K562 (cell line): Measurements from ENCODE around the gene EMD. TPM values are rescaled to one million over a fixed set of nuclear protein-coding genes. Genes with fewer than 3 reads are reported as not detected.

Source experiments
- ATAC-seq: fragments of 200-7000 bp; cut with Tn5 transposase; 3 replicates; pipeline ENCODE4 v1.9.1; 2020; ENCODE audit warnings: moderate library complexity
- BruUV-seq: library from RNA; stranded (reverse); fragments of 400-500 nt; replicated peaks from 2 replicates; lab custom pipeline; 2021; lab: Mats Ljungman, UMichigan
- CTCF ChIA-PET: fragments of 300-600 bp; formaldehyde crosslinking; extraction: SDS; loops from one replicate; lab custom pipeline; 2021; ENCODE audit warnings: low intra/inter-chr PET ratio; lab: Yijun Ruan, JAX
- POLR2A ChIA-PET: fragments of 300-600, 350-650 bp; sonication (Branson Sonifier 250); formaldehyde crosslinking; extraction: SDS; loops from one replicate; lab custom pipeline; 2021; ENCODE audit warnings: antibody characterized with exemption, inconsistent platforms; lab: Yijun Ruan, JAX
- DNase-seq, 4 experiments: peaks; one replicate each; pipeline versions ENCODE4 v3.0.0 to v3.0.0-alpha.2; 2011 to 2018; ENCODE audit warnings: low spot score in 3 of 4, mixed read lengths in 3 of 4; ENCODE audit errors: extremely low read depth in 1 of 4
- FAIRE-seq: peaks from 2 replicates; lab custom pipeline; 2011; peaks lifted over from hg19 to GRCh38; lab: Jason Lieb, UNC
- H2AFZ ChIP-seq: 2 replicates; pipeline ENCODE4 v1.6.0; 2011; ENCODE audit warnings: low read depth, low read length, control low read depth, inconsistent platforms
- H3K27ac ChIP-seq: fragments of 200-600 bp; 3 replicates; pipeline ENCODE4 v1.8.0; 2011; ENCODE audit warnings: low read depth, mild to moderate bottlenecking, control low read depth, inconsistent platforms, low read length, moderate library complexity, mixed read lengths; ENCODE audit errors: extremely low read depth
- H3K27me3 ChIP-seq, 2 experiments: fragments of 300-600 bp in 1 of 2; 2 replicates in 1 of 2; 3 replicates in 1 of 2; pipeline versions ENCODE4 v1.6.0 to v1.8.0; 2011; ENCODE audit warnings: inconsistent platforms in 2 of 2, low read length in 2 of 2, mild to moderate bottlenecking in 1 of 2, mixed read lengths in 1 of 2, moderate library complexity in 1 of 2; ENCODE audit not compliant: control insufficient read depth in 2 of 2, insufficient read depth in 2 of 2
- H3K36me3 ChIP-seq: fragments of 300-600 bp; 3 replicates; pipeline ENCODE4 v1.8.0; 2011; ENCODE audit warnings: mild to moderate bottlenecking, low read length, inconsistent platforms; ENCODE audit not compliant: control insufficient read depth, insufficient read depth
- H3K4me1 ChIP-seq, 2 experiments: fragments of 200-600 bp in 1 of 2; replicated peaks in 1 of 2; 2 replicates in 1 of 2; 3 replicates in 1 of 2; pipeline versions ENCODE4 v1.5.1 to v1.8.0; 2011; ENCODE audit warnings: inconsistent platforms in 2 of 2, low read length in 2 of 2, mild to moderate bottlenecking in 1 of 2, mixed read lengths in 1 of 2, moderate library complexity in 1 of 2; ENCODE audit not compliant: control insufficient read depth in 2 of 2, insufficient read depth in 2 of 2
- H3K4me2 ChIP-seq: 2 replicates; pipeline ENCODE4 v1.6.1; 2011; ENCODE audit warnings: low read length, control low read depth, inconsistent platforms, mixed read lengths; ENCODE audit not compliant: insufficient read depth
- H3K4me3 ChIP-seq: fragments of 200-600 bp; sonication (generic), shearing (Covaris generic); 2 replicates; pipeline ENCODE4 v1.5.1; 2016; ENCODE audit warnings: control low read depth, inconsistent platforms
- H3K79me2 ChIP-seq: fragments of 200-600 bp; 3 replicates; pipeline ENCODE4 v1.8.0; 2011; ENCODE audit warnings: low read length, inconsistent platforms; ENCODE audit not compliant: control insufficient read depth, insufficient read depth
- H3K9ac ChIP-seq, 2 experiments: 2 replicates each; pipeline versions ENCODE4 v1.6.0 to v1.6.1; 2011; ENCODE audit warnings: low read depth in 2 of 2, low read length in 2 of 2, control low read depth in 1 of 2, inconsistent platforms in 1 of 2, mild to moderate bottlenecking in 1 of 2, mixed read lengths in 1 of 2; ENCODE audit not compliant: insufficient read depth in 1 of 2
- H3K9me1 ChIP-seq: one replicate; pipeline ENCODE4 v1.6.0; 2011; ENCODE audit warnings: inconsistent platforms, mild to moderate bottlenecking, low read length, moderate library complexity; ENCODE audit not compliant: control insufficient read depth, insufficient read depth
- H3K9me3 ChIP-seq: replicated peaks from 2 replicates; pipeline ENCODE4 v1.5.1; 2011; ENCODE audit warnings: low read depth, low read length, inconsistent platforms; ENCODE audit not compliant: control insufficient read depth, insufficient read depth
- H4K20me1 ChIP-seq: replicated peaks from 2 replicates; pipeline ENCODE4 v1.6.1; 2011; ENCODE audit warnings: low read length, inconsistent platforms, mixed read lengths; ENCODE audit not compliant: control insufficient read depth, insufficient read depth
- AFF1 ChIP-seq, 2 experiments: fragments of 450-650 bp; IDR thresholded peaks; 2 replicates each; pipeline ENCODE4 v1.6.1; 2018; ENCODE audit warnings: mild to moderate bottlenecking in 2 of 2, low read depth in 1 of 2; ENCODE audit not compliant: partially characterized antibody in 2 of 2
- ASH1L ChIP-seq: fragments of 450-650 bp; IDR thresholded peaks from 2 replicates; pipeline ENCODE4 v1.6.1; 2018; ENCODE audit warnings: borderline replicate concordance, mild to moderate bottlenecking, low read depth; ENCODE audit not compliant: partially characterized antibody
- COPS2 ChIP-seq: fragments of 450-650 bp; conservative IDR thresholded peaks from 2 replicates; pipeline ENCODE4 v1.6.1; 2016; ENCODE audit warnings: mild to moderate bottlenecking, moderate library complexity
- DEAF1 ChIP-seq: fragments of 450-650 bp; formaldehyde crosslinking; IDR thresholded peaks from 2 replicates; pipeline ENCODE4 v1.4.0; 2020; ENCODE audit warnings: mild to moderate bottlenecking, moderate library complexity
- HDAC2 ChIP-seq: fragments of 450-650 bp; IDR thresholded peaks from 2 replicates; pipeline ENCODE4 v1.6.1; 2016; ENCODE audit warnings: mild to moderate bottlenecking
- HMGN3 ChIP-seq: IDR thresholded peaks from 2 replicates; pipeline ENCODE4 v1.6.1; 2011; ENCODE audit warnings: borderline replicate concordance, low read depth, mild to moderate bottlenecking, mixed read lengths, low read length; ENCODE audit not compliant: insufficient read length; ENCODE audit errors: extremely low read depth
- MEF2A ChIP-seq: IDR thresholded peaks from 2 replicates; pipeline ENCODE4 v1.6.1; 2011; ENCODE audit warnings: low read depth, mild to moderate bottlenecking, low read length, moderate library complexity; ENCODE audit not compliant: control insufficient read depth
- MXD1 ChIP-seq: fragments of 250-450 bp; sonication (Bioruptor Pico); IDR thresholded peaks from 2 replicates; pipeline ENCODE4 v1.8.0; 2021; ENCODE audit warnings: borderline replicate concordance, mild to moderate bottlenecking, moderate library complexity; ENCODE audit not compliant: poor library complexity, severe bottlenecking
- SIN3A ChIP-seq, 2 experiments: fragments of 150-350 bp in 1 of 2; IDR thresholded peaks; 2 replicates each; pipeline ENCODE4 v1.6.1; 2011 to 2016; ENCODE audit warnings: borderline replicate concordance in 2 of 2, low read depth in 2 of 2, low read length in 2 of 2, mild to moderate bottlenecking in 2 of 2, moderate library complexity in 2 of 2; ENCODE audit not compliant: control insufficient read depth in 1 of 2
- ZBTB9 ChIP-seq: fragments of 450-650 bp; formaldehyde crosslinking; IDR thresholded peaks from 2 replicates; pipeline ENCODE4 v1.4.0; 2020; ENCODE audit warnings: mild to moderate bottlenecking, moderate library complexity
- WGBS: fragments of 100-300 bp; shearing (Covaris generic); methylation state at CpG from one replicate; pipeline ENCODE4 v1.1.6; 2016; ENCODE audit warnings: low coverage, mixed read lengths; ENCODE audit not compliant: insufficient coverage; ENCODE audit errors: missing lambda C conversion rate; 5-methylcytosine and 5-hydroxymethylcytosine counted together
- in situ Hi-C: fragments of 300-500 bp; cut with MboI; formaldehyde crosslinking; loops from 4 replicates; pipeline ENCODE4 v1.15.0; 2018; ENCODE audit warnings: inconsistent platforms, mixed read lengths
- intact Hi-C: fragments of 100-400 bp; cut with micrococcal nuclease; formaldehyde crosslinking; loops from 2 replicates; pipeline ENCODE4 v1.14.2; 2022
- polyA plus RNA-seq, 8 experiments: library from polyadenylated mRNA; depleted of rRNA in 4 of 8; stranded (reverse) in 5 of 8; unstranded in 3 of 8; fragments of >200 nt; fragmentation: Nextera tagmentation in 2 of 8; fragmentation: Illumina TruSeq in 1 of 8; extraction: Ambion mirVana in 2 of 8; extraction: Trizol in 1 of 8; gene quantifications; 2 replicates each; pipeline versions ENCODE4 v1.2.1 to v1.2.3, GENCODE V29; 2011 to 2014; ENCODE audit warnings: inconsistent platforms in 1 of 8, missing spikeins in 1 of 8
- total RNA-seq, 7 experiments: library from RNA; depleted of rRNA in 6 of 7; stranded (reverse); fragments of >200 nt in 6 of 7; fragmentation: Illumina TruSeq in 2 of 7; extraction: Trizol in 2 of 7; gene quantifications; 2 replicates each; pipeline versions ENCODE4 v1.2.1 to v1.2.3, GENCODE V29; 2011 to 2021; ENCODE audit warnings: low replicate concordance in 1 of 7

The EMD gene
- total and polyA plus RNA-seq, 9 of the 15 experiments (the other 6 are each of a cell fraction or from before 2014, with no cell fraction given), result 2.3 to 206 (median 61.9) TPM

- CTCF ChIA-PET, result interaction anchor here (3.3 kb wide), 1 partner anchor 136 kb away, joined by 17 read pairs; no protein-coding TSS in a partner anchor
- no peak overlapping the region for H2AFZ ChIP-seq
- BruUV-seq, result TSS peak; percentile 83
- POLR2A ChIA-PET, result interaction anchor here (0.5 to 6.0 kb wide), 26 partner anchors 11 to 145 kb away, joined by 3 to 85 read pairs (median 5); partner anchors contain the start of genes ATP6AP1, DNASE1L1, EMD and FAM50A
- peak overlapping the region; percentile 97 for H3K27ac ChIP-seq
- H3K9me1 ChIP-seq, result no peaks in the 10 kb centered on the region
- no peaks in the 10 kb centered on the region for H3K27me3 ChIP-seq
- no peaks in the 10 kb centered on the region; the same call in 1 of the 2 replicates for H3K9me3 ChIP-seq
- H3K36me3 ChIP-seq, result peaks cover 35% of the 10 kb centered on the region
- in situ Hi-C loops (no loop called here), intact Hi-C loops (loop anchor here (5.0 kb wide), 1 partner anchor 88 kb away; the partner anchor contains the start of gene UBL4A)
- peak; percentile 35 to 92 (median 48) for DNase-seq
- peaks cover 42% of the 10 kb centered on the region for H3K79me2 ChIP-seq
- peak; percentile 27 for ATAC-seq
- H3K4me3 ChIP-seq, result peak overlapping the region; percentile 64
- peak; percentile 23 for FAIRE-seq
- peak overlapping the region; percentile 95 to 98 for H3K9ac ChIP-seq
- peaks cover 5 to 18% of the 10 kb centered on the region in 2 experiments; a peak in 3 of 5 replicates for H3K4me1 ChIP-seq
- peak overlapping the region; percentile 97 for H3K4me2 ChIP-seq
- H4K20me1 ChIP-seq, result peaks cover 13% of the 10 kb centered on the region
- WGBS, result under 1% methylated on average over 46 of the region's 49 CpGs
- TF ChIP-seq AFF1 (IDR thresholded peaks at IDR 0.05; ENCODE audit: low read depth in 1 of 2, partially characterized antibody in 2 of 2) (peak in 1 of 2 experiments; percentile 14), HDAC2 (peak; percentile 30), COPS2 (no peak), ZBTB9 (CRISPR knock-in tag) (0 out of 2 replicates have a peak, but pooled peaks have one; percentile 36), MXD1 (peak; percentile 34), DEAF1 (CRISPR knock-in tag) (peak; percentile 43), ASH1L (no peak), HMGN3 (peak; percentile 67), MEF2A (no peak), SIN3A (IDR thresholded peaks at IDR 0.05; ENCODE audit: borderline replicate concordance in 2 of 2, control insufficient read depth in 1 of 2, low read depth in 2 of 2, low read length in 2 of 2) (peak in 1 of 2 experiments; percentile 2; a peak in 1 of 4 replicates)
Observed at GRCh38 chrX:154398668-154399526, 19.8 kb downstream of the EMD start.
